GM21619 (cell line): ENCODE measurements around the gene NADK2.
"Not testable (repeated sequence)": the region's sequence is repeated elsewhere in the genome, so short reads cannot be mapped to it uniquely, and the experiment has no call there.

Source experiments
- ATAC-seq: cut with Tn5 transposase; IDR thresholded peaks from one replicate; pipeline ENCODE4 v1.9.1; 2021; ENCODE audit not compliant: unreplicated experiment

The NADK2 gene

DNA sequence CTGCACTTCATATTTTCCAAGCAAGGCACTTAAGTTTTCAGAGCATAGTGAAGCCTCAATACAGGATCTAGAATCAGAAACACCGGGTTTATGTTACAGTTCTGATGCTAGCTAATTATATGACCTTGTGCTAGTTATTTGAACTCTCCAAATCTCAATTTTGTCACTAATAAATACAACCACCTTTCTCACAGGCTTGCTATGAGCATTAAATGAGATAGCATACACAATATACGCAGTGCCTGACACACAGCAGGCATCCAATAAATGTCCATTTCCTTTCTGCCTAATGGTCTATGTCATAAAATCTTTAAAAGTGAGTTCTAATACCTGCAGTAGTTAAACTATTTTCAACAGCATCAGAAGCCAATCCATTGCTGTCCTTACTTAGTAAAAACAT lies 32.9 kb downstream of the NADK2 start:
- ATAC-seq, result no peak

GRCh38 chr5:36206913-36207312 lies 34.8 kb downstream of the NADK2 start:
- ATAC-seq, result no peak

GRCh38 chr5:36205329-36205728 lies 36.4 kb downstream of the NADK2 start:
- no peak for ATAC-seq

DNA sequence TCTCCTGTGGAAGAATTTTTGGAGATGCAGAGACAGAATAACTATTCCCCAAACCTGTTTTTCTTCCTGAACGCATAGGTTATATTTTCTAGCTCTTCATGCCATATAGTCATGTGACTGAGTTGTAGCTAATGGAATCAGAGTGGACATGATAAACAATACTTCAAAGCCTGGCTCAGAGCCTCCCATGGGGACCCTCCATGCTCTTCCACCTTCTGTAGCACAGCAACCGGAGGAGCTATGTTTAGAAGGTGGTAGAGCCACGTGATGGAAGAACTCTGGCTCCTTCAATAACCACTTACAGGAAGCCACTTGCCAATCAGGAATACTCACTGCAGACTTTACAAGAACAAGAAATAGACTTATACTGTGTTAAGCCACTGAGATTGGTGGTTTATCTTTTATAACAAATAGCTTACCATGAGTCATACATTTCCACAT lies 39.2 kb downstream of the NADK2 start:
- ATAC-seq, result no peak

- ATAC-seq, result no peak
These were observed 41.2 kb downstream of the NADK2 start for GRCh38 chr5:36200513-36200912.

DNA sequence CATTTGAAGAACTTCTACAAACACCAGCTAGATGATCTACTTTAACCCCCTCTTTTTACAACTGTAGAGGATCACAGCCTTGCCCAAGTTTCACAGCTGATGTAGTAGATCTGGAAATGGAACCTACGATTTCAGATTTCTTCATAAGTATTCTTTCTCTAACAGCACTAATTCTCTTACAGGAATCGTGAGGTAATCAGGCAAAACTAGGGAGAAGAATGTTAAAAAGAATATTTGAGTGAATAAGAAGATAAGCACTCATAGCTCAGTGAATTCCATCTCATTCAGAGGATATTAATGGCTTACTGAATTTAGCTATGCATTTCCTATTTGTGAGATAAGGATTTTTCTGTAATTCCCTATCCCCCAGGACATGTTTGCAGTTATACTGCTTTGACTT lies 42.1 kb downstream of the NADK2 start:
- ATAC-seq, result no peak

GRCh38 chr5:36198783-36199182 lies 42.9 kb downstream of the NADK2 start:
- ATAC-seq, result not testable (repeated sequence)

DNA sequence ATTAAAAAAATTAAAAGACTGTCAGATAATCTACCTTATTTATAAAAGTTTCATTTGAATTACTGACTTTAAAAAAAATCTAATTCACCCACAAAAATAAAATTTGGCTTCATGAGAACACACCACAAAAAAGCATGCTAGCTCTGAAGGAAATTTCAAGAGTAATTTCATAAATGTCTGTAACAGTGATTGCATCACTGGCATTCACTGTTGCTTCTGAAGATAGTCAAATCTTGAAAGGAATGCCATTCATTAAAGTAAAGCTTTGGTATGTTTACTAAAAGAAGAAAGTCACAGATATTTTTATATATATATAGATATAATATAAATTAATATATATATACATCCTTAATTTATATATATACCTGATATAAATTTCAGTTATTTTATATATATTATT lies 43.4 kb downstream of the NADK2 start:
- ATAC-seq, result no peak

- ATAC-seq, result no peak
These were observed 48.0 kb downstream of the NADK2 start for GRCh38 chr5:36193746-36194145.

- not testable (repeated sequence) for ATAC-seq
These were observed 57.3 kb downstream of the NADK2 start for GRCh38 chr5:36184408-36184807.

GRCh38 chr5:36181774-36182173 lies 60.0 kb downstream of the NADK2 start:
- ATAC-seq, result no peak

DNA sequence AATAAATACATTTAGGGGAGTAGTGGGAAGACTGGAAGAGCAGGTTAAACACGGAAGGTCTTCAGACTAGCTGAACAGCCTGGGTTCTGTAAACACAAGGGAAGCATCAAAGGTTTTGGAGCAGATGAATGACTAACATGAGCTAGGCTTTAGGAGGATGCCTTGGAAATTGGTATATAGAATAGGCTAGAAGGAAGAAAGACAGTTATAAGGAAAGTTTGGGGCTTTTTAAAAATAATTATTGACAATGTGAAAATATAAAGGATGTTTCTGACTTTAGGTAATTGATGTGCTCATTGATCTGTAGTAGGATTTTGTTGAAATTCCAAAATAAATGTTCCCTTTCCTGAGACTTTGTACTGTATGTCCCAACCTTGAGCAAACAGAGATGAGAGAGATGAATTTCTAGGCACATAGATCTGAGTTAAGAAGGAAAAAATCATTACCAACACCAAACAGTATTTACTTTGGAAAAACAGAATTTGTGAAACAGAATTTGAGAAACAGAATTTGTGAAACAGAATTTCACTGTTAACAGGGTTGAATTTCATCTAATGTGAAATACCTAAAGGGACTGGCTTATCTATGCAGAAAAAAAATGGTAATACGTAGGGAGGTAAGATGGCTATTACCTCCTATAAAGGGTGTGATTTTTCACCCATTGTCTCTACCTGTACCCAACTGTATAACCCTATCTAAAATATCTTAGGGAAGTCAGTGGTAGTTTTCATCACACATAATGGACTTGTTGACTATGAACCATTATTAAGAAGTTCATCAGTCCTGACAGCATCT lies 61.0 kb downstream of the NADK2 start:
- ATAC-seq, result no peak

- ATAC-seq, result no peak
These were observed 61.8 kb downstream of the NADK2 start for GRCh38 chr5:36179950-36180349.

DNA sequence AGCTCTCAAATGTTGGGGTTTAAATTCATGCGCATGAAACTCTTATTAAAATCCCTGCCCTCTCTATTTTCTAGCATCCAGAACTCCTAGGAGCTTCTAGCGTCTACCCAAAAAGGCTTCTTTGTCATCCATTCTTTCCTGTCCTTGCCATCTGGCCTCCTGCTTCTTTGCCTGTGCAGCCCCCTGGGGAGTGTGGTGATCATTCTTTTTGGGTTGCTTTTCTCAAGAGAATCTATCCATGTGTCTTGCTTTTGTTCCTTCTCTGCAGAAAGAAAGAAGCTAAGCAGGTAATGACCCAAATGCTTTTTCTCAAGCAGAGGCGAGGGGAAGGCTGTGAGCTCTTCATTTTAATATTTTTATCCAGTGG lies 63.2 kb downstream of the NADK2 start:
- ATAC-seq, result no peak

- ATAC-seq, result no peak
These were observed 63.8 kb downstream of the NADK2 start for GRCh38 chr5:36177715-36178523.

- ATAC-seq, result peak; percentile 97
These were observed 64.6 kb downstream of the NADK2 start for GRCh38 chr5:36177154-36177553.

DNA sequence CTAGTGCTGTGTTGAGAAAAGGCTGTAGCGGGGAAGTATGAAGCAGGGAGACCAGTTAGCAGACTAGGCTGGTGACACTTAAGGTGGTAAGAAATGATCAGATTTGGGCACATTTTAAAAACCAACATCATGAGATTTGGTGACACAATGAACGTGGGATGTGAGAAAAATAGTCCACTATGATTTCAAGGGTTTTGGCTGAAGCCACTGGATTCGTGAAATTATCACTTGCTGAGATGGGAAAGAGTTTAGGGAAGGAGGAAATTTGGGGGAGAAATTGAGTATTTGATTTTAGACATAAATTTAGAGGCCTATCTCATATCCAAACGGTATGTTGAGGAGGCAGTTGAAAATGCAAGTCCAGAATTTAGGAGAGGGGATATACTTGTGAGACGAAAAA lies 66.7 kb downstream of the NADK2 start:
- ATAC-seq, result no peak

GRCh38 chr5:36174119-36174518 lies 67.6 kb downstream of the NADK2 start:
- ATAC-seq, result no peak

DNA sequence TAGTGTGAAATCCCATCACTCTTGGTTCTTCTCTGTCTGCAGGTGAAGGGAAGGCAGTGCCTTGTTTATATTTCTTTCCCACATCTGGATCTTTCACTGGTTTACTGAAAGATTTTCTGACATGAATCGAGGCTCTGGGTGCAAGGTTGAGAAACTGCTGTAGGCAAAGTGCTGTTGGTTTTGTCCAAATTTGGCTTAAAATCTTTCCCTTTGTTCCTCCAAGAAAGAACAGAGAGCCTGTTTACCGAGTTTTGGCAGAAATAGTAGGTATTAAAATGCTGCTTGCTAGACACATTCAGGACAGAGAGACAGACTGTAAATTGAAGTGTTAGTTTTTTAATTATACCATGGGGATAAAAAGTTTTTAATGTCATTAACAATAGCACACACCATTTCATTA lies 68.3 kb downstream of the NADK2 start:
- no peak for ATAC-seq

DNA sequence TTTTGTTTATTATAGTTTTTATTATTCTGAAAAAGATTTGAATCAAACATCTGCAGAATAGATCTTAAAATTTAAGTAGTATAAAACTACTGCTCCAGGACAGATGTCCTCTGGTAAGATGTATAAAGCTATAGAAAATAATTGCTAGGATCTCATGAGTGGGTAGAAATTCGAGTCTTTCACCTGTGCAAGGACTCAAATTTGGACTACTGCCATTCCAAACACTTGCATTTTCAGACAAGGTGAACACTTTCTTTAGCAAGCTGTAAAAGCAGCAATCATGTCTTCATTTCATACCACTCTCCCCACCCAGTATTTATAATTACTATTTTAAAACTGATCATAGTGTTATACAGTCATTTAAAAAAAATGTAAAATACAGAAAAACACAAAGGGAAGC lies 69.1 kb downstream of the NADK2 start:
- no peak for ATAC-seq

GRCh38 chr5:36170832-36171424 lies 70.8 kb downstream of the NADK2 start:
- ATAC-seq, result no peak

DNA sequence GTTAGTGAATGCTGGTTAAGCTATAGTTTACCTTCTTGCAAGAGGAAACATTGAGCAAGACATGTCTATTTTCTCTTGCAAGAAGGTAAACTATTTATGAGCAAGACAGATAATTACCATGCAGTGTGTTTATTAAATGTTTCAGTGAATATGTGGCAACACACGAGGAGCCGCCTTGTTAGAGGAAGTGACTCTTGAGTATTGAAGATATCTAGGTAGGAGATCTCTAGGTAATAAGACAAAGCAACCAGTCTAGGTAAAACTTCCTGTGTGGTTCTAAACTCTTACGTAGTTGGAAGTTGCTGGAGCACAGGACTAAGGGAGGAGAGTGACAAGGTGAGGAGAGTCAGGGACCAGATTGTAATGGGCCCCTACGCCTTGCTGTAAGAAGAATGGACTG lies 73.0 kb downstream of the NADK2 start:
- ATAC-seq, result no peak
